ENCODE data around the gene NOP10. TPM values are rescaled to one million over a fixed set of nuclear protein-coding genes. Genes with fewer than 3 reads are reported as not detected.

NOP10 gene
- total and polyA plus RNA-seq, 2 of the 13 experiments (the other 11 are each of a cell fraction or from before 2014, with no cell fraction given): 239 to 369 TPM

DNA sequence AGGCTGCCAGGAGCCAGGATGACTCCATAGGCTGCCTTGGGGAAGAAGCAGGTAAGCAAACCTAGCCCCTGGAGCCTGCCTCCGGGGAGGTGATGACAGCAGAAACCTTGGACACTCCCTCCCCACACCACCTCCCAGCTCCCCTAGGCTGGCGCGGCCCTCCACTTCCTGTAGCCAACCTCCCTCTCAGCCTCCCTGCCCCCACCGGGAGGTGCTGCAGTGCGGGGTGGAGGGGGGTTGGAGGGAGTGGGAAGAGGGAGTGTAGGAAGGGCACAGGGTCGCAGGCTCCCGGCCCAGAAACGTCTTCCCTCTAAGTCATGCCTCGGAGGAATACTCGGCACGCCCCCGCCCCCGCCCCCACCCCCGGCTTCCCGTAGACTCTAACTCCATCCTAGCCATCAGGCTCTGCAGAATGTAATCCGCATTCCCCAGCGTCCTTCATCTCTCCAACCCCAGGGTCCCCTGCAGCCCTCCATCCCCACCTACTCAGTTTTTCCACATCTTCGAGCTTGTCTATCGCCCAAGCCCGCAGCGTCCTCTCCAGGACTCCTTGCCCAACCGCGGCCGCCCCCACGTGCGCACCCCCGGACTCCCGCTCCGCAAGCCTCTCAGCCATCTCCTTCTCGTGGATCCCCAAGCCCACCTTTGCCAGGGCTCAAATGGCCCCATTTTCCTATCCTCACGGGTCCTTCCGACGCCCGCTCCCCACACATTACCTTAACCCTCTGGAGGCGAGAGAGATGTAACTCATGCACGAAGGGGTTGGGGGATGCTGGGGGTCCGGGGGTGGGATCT is 23.5 kb upstream of the NOP10 start:
- Histone ChIP-seq H3K79me2 (ENCODE audit: insufficient read depth, low read length) (peaks cover 2% of the 10 kb centered on the region), H3K4me3 (replicated peaks in 1 of 3; ENCODE audit: insufficient read depth in 1 of 3, low read depth in 2 of 3, low read length in 3 of 3) (peak overlapping the region; percentile 59 to 94 (median 87)), H3K4me1 (ENCODE audit: insufficient read depth, low read length) (peaks cover 21% of the 10 kb centered on the region), H3K36me3 (replicated peaks in 1 of 2; ENCODE audit: control insufficient read depth in 1 of 2, insufficient read depth in 2 of 2, low read length in 2 of 2) (no peaks in the 10 kb centered on the region; a peak in 1 of 5 replicates), H3K9me3 (ENCODE audit: low read length) (no peaks in the 10 kb centered on the region), H3K27me3 (ENCODE audit: control insufficient read depth in 1 of 2, insufficient read depth in 2 of 2, low read length in 2 of 2) (no peaks in the 10 kb centered on the region), H3K9ac (ENCODE audit: insufficient read depth, low read depth, low read length) (peak overlapping the region; percentile 62), H3K4me2 (ENCODE audit: low read depth, low read length) (peak overlapping the region; percentile 97), H4K20me1 (ENCODE audit: insufficient read depth, low read length) (no peaks in the 10 kb centered on the region), H2AFZ (ENCODE audit: low read length) (no peak overlapping the region), H3K27ac (ENCODE audit: extremely low read length, insufficient read depth, low read length) (peak overlapping the region; percentile 51)
- WGBS (ENCODE audit: low lambda C conversion rate): 2% methylated on average over 37 of the region's 37 CpGs
- POLR2A ChIA-PET: interaction anchor here (1.2 to 3.1 kb wide), 5 partner anchors 23 to 221 kb away, joined by 3 to 28 read pairs (median 7); partner anchors contain the start of genes KATNBL1, NOP10, NUTM1 and SLC12A6
- CTCF ChIA-PET (ENCODE audit: low intra/inter-chr PET ratio, low total read pairs): interaction anchor here (0.8 to 1.7 kb wide), 2 partner anchors 8 to 23 kb away, joined by 3 to 14 read pairs; partner anchors contain the start of genes NOP10 and NUTM1
- FAIRE-seq: peak; percentile 36
- no TSS peak for BruUV-seq (replicated peaks)
- peak; percentile 72 for ATAC-seq
- in situ Hi-C loops (cut with HindIII; ENCODE audit: extremely low pct_ligation_motif_present, low pct_unique_long_range_greater_than_20kb) (loop anchor here (10.0 to 25.0 kb wide), 2 partner anchors 68 to 304 kb away; partner anchors contain the start of gene GOLGA8A), intact Hi-C loops (cut with micrococcal nuclease; ENCODE audit: unreplicated experiment) (loop anchor here (1.0 to 5.0 kb wide), 2 partner anchors 23 to 124 kb away; partner anchors contain the start of genes NOP10 and NUTM1)
- DNase-seq (ENCODE audit: low spot score): peak; percentile 50
- TF ChIP-seq ZFP62 (CRISPR knock-in tag; IDR thresholded peaks at IDR 0.05) (no peak), NFIC (IDR thresholded peaks at IDR 0.05; ENCODE audit: low read length) (no peak), FOXO1 (CRISPR knock-in tag; IDR thresholded peaks at IDR 0.05) (0 out of 2 replicates have a peak, but pooled peaks have one; percentile 28), SIN3B (IDR thresholded peaks at IDR 0.05; ENCODE audit: low read length) (no peak), ZMYM4 (CRISPR knock-in tag; IDR thresholded peaks at IDR 0.05) (0 out of 2 replicates have a peak, but pooled peaks have one; percentile 31), ATF4 (CRISPR knock-in tag; IDR thresholded peaks at IDR 0.05) (0 out of 4 replicates have a peak, but pooled peaks of 1 of the 2 experiments have one; percentile 40), ZFY (CRISPR knock-in tag; IDR thresholded peaks at IDR 0.05) (0 out of 2 replicates have a peak, but pooled peaks have one; percentile 23), GTF3A (CRISPR knock-in tag; conservative IDR thresholded peaks at IDR 0.05) (no peak), ZNF775 (CRISPR knock-in tag; IDR thresholded peaks at IDR 0.05; ENCODE audit: borderline replicate concordance) (no peak), ZNF441 (CRISPR knock-in tag; IDR thresholded peaks at IDR 0.05; ENCODE audit: borderline replicate concordance) (no peak), ZSCAN20 (CRISPR knock-in tag; IDR thresholded peaks at IDR 0.05; ENCODE audit: borderline replicate concordance) (no peak), ZUFSP (CRISPR knock-in tag; IDR thresholded peaks at IDR 0.05; ENCODE audit: borderline replicate concordance) (no peak), ZC3H4 (CRISPR knock-in tag; IDR thresholded peaks at IDR 0.05; ENCODE audit: borderline replicate concordance) (no peak), GABPB1 (CRISPR knock-in tag; IDR thresholded peaks at IDR 0.05) (peak; percentile 82)
- TF ChIP-seq, protein P1, sequence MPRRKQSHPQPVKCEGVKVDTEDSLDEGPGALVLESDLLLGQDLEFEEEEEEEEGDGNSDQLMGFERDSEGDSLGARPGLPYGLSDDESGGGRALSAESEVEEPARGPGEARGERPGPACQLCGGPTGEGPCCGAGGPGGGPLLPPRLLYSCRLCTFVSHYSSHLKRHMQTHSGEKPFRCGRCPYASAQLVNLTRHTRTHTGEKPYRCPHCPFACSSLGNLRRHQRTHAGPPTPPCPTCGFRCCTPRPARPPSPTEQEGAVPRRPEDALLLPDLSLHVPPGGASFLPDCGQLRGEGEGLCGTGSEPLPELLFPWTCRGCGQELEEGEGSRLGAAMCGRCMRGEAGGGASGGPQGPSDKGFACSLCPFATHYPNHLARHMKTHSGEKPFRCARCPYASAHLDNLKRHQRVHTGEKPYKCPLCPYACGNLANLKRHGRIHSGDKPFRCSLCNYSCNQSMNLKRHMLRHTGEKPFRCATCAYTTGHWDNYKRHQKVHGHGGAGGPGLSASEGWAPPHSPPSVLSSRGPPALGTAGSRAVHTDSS (CRISPR knock-in tag; conservative IDR thresholded peaks at IDR 0.05): no peak
- TF ChIP-seq, protein P2, sequence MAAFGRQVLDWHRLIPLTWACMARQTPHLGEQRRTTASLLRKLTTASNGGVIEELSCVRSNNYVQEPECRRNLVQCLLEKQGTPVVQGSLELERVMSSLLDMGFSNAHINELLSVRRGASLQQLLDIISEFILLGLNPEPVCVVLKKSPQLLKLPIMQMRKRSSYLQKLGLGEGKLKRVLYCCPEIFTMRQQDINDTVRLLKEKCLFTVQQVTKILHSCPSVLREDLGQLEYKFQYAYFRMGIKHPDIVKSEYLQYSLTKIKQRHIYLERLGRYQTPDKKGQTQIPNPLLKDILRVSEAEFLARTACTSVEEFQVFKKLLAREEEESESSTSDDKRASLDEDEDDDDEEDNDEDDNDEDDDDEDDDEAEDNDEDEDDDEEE (CRISPR knock-in tag; IDR thresholded peaks at IDR 0.05): no peak
- TF ChIP-seq, protein P3, sequence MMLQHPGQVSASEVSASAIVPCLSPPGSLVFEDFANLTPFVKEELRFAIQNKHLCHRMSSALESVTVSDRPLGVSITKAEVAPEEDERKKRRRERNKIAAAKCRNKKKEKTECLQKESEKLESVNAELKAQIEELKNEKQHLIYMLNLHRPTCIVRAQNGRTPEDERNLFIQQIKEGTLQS (CRISPR knock-in tag; IDR thresholded peaks at IDR 0.05): no peak
